ENCODE measurements around the gene AJM1.

DNA sequence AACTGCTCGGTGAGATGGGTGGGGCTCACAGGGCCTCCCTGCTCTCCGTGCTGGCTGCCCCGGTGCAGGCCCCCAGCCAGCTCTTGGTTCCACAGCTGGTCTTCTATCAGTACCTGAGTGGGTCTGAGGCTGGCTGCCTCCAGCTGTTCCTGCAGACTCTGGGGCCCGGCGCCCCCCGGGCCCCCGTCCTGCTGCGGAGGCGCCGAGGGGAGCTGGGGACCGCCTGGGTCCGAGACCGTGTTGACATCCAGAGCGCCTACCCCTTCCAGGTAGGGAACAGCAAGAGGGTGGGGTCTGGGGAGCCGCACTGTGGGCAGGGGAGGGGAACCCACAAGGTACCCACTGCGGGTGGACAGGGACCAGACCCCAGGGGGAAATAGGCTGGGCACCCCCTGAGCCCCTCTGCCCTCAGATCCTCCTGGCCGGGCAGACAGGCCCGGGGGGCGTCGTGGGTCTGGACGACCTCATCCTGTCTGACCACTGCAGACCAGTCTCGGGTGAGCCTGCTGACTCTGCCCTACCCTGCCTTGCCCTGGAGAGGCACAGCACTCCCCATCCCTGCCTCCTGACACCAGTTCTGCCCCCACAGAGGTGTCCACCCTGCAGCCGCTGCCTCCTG lies 12.7 kb downstream of the AJM1 start:
- no peak for TF ChIP-seq POLR2AphosphoS5 (IDR thresholded peaks at IDR 0.05; ENCODE audit: borderline replicate concordance, low read depth, low read length)
- TF ChIP-seq EZH2 (IDR thresholded peaks at IDR 0.05): no peak
- TF ChIP-seq FOXP2 (optimal IDR thresholded peaks at IDR 0.05; ENCODE audit: control extremely low read depth, extremely low read length, insufficient read depth): no peak

All from SK-N-MC (cell line).